MCF 10A (cell line): ENCODE measurements around the gene ZFAND3. TPM values are rescaled to one million over a fixed set of nuclear protein-coding genes. Genes with fewer than 3 reads are reported as not detected.

ENCODE experiments used
- BruUV-seq: library from RNA; stranded (reverse); fragments of 400-500 nt; replicated peaks from 2 replicates; lab custom pipeline; 2021; lab: Mats Ljungman, UMichigan
- CTCF ChIA-PET: fragments of 300-600 bp; sonication (Branson Sonifier 250); formaldehyde crosslinking; extraction: SDS; loops from one replicate; lab custom pipeline; 2021; ENCODE audit warnings: antibody characterized with exemption, inconsistent platforms; lab: Yijun Ruan, JAX
- POLR2A ChIA-PET: fragments of 300-600, 350-650 bp; sonication (Branson Sonifier 250); formaldehyde crosslinking; extraction: SDS; loops from one replicate; lab custom pipeline; 2020; ENCODE audit warnings: antibody characterized with exemption, inconsistent platforms; lab: Yijun Ruan, JAX
- DNase-seq: peaks from one replicate; pipeline ENCODE4 v3.0.0-alpha.2; 2018; ENCODE audit not compliant: unreplicated experiment
- H3K27ac Mint-ChIP-seq: one replicate; pipeline ENCODE4 v1.8.0; 2022; ENCODE audit warnings: mild to moderate bottlenecking, low read depth, mixed read lengths; ENCODE audit not compliant: unreplicated experiment
- H3K27me3 Mint-ChIP-seq: one replicate; pipeline ENCODE4 v1.8.0; 2022; ENCODE audit warnings: mixed read lengths; ENCODE audit not compliant: insufficient read depth, unreplicated experiment
- H3K36me3 Mint-ChIP-seq: one replicate; pipeline ENCODE4 v1.8.0; 2022; ENCODE audit warnings: mild to moderate bottlenecking, moderate library complexity, mixed read lengths; ENCODE audit not compliant: insufficient read depth, unreplicated experiment
- H3K4me1 Mint-ChIP-seq: one replicate; pipeline ENCODE4 v1.8.0; 2022; ENCODE audit warnings: mixed read lengths; ENCODE audit not compliant: insufficient read depth, unreplicated experiment
- H3K4me3 Mint-ChIP-seq: one replicate; pipeline ENCODE4 v1.8.0; 2022; ENCODE audit warnings: mild to moderate bottlenecking, moderate library complexity, mixed read lengths; ENCODE audit not compliant: unreplicated experiment
- H3K9me3 Mint-ChIP-seq: one replicate; pipeline ENCODE4 v1.8.0; 2022; ENCODE audit warnings: mixed read lengths; ENCODE audit not compliant: unreplicated experiment
- intact Hi-C: fragments of 100-400 bp; cut with micrococcal nuclease; formaldehyde crosslinking; loops from 2 replicates; pipeline ENCODE4 v1.14.1; 2022
- total RNA-seq: library from RNA; stranded (reverse); gene quantifications from 2 replicates; pipeline ENCODE4 v1.2.3, GENCODE V29; 2022
- TF ChIP-seq, protein P1 (sequence below): fragments of 200-600 bp; IDR thresholded peaks from one replicate; pipeline ENCODE4 v1.8.0; 2022; ENCODE audit warnings: antibody characterized with exemption, mild to moderate bottlenecking; ENCODE audit not compliant: unreplicated experiment

Gene ZFAND3
- total RNA-seq, 1 experiment from 2014 or later = 100 TPM

DNA sequence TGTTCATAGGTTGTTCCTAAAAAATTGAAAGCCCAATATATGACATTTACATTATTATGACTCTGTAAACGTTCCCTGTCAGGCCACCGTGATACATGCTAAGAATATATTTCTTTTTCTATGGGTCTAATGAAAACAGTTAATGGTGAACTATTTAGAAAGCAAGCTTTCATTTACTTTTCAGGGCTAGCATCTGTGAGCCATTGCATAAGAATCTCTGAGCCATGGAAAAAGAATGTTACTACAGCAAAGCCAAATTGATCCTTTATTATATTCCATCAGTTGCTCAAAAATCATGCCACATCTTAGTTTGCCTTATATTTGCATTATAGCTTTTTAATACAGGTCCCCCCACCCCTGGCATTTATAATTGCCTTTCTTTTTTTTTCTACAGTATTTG lies 275.5 kb downstream of the ZFAND3 start:
- TF ChIP-seq, protein P1, sequence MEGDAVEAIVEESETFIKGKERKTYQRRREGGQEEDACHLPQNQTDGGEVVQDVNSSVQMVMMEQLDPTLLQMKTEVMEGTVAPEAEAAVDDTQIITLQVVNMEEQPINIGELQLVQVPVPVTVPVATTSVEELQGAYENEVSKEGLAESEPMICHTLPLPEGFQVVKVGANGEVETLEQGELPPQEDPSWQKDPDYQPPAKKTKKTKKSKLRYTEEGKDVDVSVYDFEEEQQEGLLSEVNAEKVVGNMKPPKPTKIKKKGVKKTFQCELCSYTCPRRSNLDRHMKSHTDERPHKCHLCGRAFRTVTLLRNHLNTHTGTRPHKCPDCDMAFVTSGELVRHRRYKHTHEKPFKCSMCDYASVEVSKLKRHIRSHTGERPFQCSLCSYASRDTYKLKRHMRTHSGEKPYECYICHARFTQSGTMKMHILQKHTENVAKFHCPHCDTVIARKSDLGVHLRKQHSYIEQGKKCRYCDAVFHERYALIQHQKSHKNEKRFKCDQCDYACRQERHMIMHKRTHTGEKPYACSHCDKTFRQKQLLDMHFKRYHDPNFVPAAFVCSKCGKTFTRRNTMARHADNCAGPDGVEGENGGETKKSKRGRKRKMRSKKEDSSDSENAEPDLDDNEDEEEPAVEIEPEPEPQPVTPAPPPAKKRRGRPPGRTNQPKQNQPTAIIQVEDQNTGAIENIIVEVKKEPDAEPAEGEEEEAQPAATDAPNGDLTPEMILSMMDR = no peak
- POLR2A ChIA-PET = interaction anchor here (0.9 to 1.2 kb wide), 3 partner anchors 11 to 14 kb away, joined by 3 to 4 read pairs (median 3); no protein-coding TSS in a partner anchor
- no TSS peak for BruUV-seq
- no peak overlapping the region for H3K4me3 Mint-ChIP-seq
- CTCF ChIA-PET = interaction anchor here (0.7 to 1.8 kb wide), 3 partner anchors 9 to 399 kb away, joined by 3 to 4 read pairs (median 3); no protein-coding TSS in a partner anchor
- no peak overlapping the region for H3K27ac Mint-ChIP-seq
- no peak for DNase-seq
- peaks cover 19% of the 10 kb centered on the region for H3K36me3 Mint-ChIP-seq
- no peaks in the 10 kb centered on the region for H3K9me3 Mint-ChIP-seq
- intact Hi-C loops = no loop called here
- no peaks in the 10 kb centered on the region for H3K27me3 Mint-ChIP-seq
- peaks cover 5% of the 10 kb centered on the region for H3K4me1 Mint-ChIP-seq

DNA sequence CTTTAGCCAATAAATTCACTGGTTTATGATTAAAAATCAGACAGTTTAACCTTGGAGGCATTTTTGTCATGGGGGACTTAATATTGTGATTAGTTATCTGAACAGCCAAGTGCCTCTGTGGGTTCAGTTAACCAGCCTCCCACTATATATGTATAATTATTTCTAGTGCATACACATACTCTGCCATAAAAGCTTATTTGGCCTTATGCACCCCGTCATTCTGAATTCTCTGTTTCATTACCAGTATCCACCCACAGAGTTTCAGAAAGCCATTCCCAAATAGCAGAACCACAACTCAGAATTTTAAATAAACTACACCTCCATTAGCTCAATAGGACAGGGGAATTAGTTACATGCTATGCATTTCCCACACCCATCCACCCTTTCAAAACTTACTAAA lies 279.7 kb downstream of the ZFAND3 start:
- no peak for DNase-seq
- Mint-ChIP-seq H3K36me3 (peaks cover 25% of the 10 kb centered on the region), H3K27me3 (no peaks in the 10 kb centered on the region), H3K4me3 (no peak overlapping the region), H3K4me1 (peaks cover 5% of the 10 kb centered on the region), H3K9me3 (no peaks in the 10 kb centered on the region), H3K27ac (no peak overlapping the region)
- TF ChIP-seq, protein P1 = no peak
- no TSS peak for BruUV-seq
- ChIA-PET POLR2A (no interaction called here), CTCF (interaction anchor here (0.6 to 0.7 kb wide), 3 partner anchors 9 to 677 kb away, joined by 3 read pairs; no protein-coding TSS in a partner anchor)
- intact Hi-C loops = no loop called here

DNA sequence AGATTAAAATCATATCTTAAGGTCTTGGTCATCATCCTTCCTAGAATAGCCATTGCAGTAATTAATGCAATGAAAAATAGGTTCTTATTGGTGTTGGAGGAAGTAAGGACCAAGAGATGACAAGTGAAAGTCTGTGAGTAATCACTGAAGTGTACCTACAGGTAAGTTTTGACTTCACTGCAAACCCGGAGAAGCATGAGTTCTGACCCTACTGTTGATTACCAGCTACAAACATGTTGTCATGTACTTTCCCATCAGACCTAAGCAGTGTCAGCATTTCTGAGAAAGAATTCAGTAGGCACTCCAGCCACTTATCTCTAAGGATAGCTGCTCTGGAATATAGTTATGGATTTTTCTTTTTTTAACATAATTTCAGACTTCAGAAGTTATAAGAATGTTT lies 280.9 kb downstream of the ZFAND3 start:
- intact Hi-C loops = no loop called here
- POLR2A ChIA-PET = no interaction called here

DNA sequence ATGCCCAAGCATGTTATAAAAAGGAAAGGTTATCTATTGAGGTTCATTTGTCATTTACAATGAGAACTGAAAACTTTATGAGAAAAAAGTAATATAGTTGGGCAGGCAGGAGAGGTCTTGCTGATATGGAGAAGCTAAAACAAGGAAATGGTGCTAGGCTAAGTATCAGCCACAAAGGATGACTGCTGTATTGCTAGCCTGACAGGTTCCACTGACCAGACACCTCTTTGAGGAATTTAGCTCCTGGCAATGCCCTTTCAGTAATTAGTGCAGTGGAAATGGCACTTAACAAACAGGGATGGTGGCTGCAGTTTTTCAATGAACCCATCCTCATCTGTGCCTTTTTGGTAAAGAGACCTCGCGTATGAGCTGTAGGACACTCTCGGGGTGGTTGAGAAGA lies 284.4 kb downstream of the ZFAND3 start:
- BruUV-seq = no TSS peak
- Mint-ChIP-seq H3K27ac (peak overlapping the region; percentile 13), H3K4me1 (no peaks in the 10 kb centered on the region), H3K27me3 (no peaks in the 10 kb centered on the region), H3K4me3 (no peak overlapping the region), H3K36me3 (peaks cover 17% of the 10 kb centered on the region), H3K9me3 (no peaks in the 10 kb centered on the region)
- TF ChIP-seq, protein P1 = no peak
- DNase-seq = no peak
- intact Hi-C loops = no loop called here
- ChIA-PET POLR2A (interaction anchor here (1.0 kb wide), 1 partner anchor 113 kb away, joined by 4 read pairs; no protein-coding TSS in a partner anchor), CTCF (interaction anchor here (0.6 to 0.7 kb wide), 3 partner anchors 9 to 333 kb away, joined by 3 read pairs; no protein-coding TSS in a partner anchor)

More for the DNA sequence above, 280.9 kb downstream of the ZFAND3 start:
- no peaks in the 10 kb centered on the region for H3K9me3 Mint-ChIP-seq
- H3K27me3 Mint-ChIP-seq = no peaks in the 10 kb centered on the region
- H3K36me3 Mint-ChIP-seq = peaks cover 25% of the 10 kb centered on the region
- peaks cover 3% of the 10 kb centered on the region for H3K4me1 Mint-ChIP-seq
- DNase-seq = no peak
- no TSS peak for BruUV-seq
- no peak overlapping the region for H3K4me3 Mint-ChIP-seq
- TF ChIP-seq, protein P1 = no peak
- no peak overlapping the region for H3K27ac Mint-ChIP-seq
- CTCF ChIA-PET = interaction anchor here (1.1 kb wide), 1 partner anchor 34 kb away, joined by 4 read pairs; no protein-coding TSS in a partner anchor
